CD14-positive monocyte (primary cell): ENCODE measurements around the gene CTNNBL1. TPM values are rescaled to one million over a fixed set of nuclear protein-coding genes. Genes with fewer than 3 reads are reported as not detected.
A peak's percentile ranks its signal among the peaks of the same experiment; 100 is the strongest.

Experiments used
- DNase-seq, 3 donors: peaks; one replicate each; pipeline ENCODE4 v3.0.0-alpha.2; 2011 to 2022
- H2AFZ ChIP-seq: 2 replicates; pipeline ENCODE4 v1.6.0; 2012; ENCODE audit warnings: mild to moderate bottlenecking, low read depth, low read length, inconsistent platforms; ENCODE audit not compliant: insufficient read depth, poor library complexity, severe bottlenecking
- H3K27ac ChIP-seq, 2 donors: 1 replicate in 1 of 2; 2 replicates in 1 of 2; pipeline ENCODE4 v1.5.1; 2012 to 2013; ENCODE audit warnings: low read length in 2 of 2, control low read depth in 1 of 2, inconsistent platforms in 1 of 2, low read depth in 1 of 2, mild to moderate bottlenecking in 1 of 2
- H3K27me3 ChIP-seq, 2 donors: one replicate each; pipeline versions ENCODE4 v1.6.0 to v1.6.1; 2011 to 2013; ENCODE audit warnings: low read length in 2 of 2; ENCODE audit not compliant: control insufficient read depth in 2 of 2, insufficient read depth in 2 of 2
- H3K36me3 ChIP-seq, 2 donors: replicated peaks in 1 of 2; 1 replicate in 1 of 2; 2 replicates in 1 of 2; pipeline versions ENCODE4 v1.5.1 to v1.6.1; 2012 to 2013; ENCODE audit warnings: low read length in 2 of 2, control low read depth in 1 of 2, inconsistent platforms in 1 of 2, mild to moderate bottlenecking in 1 of 2; ENCODE audit not compliant: insufficient read depth in 2 of 2, control insufficient read depth in 1 of 2
- H3K4me1 ChIP-seq, 2 donors: 1 replicate in 1 of 2; 2 replicates in 1 of 2; pipeline versions ENCODE4 v1.5.1 to v1.6.1; 2012 to 2013; ENCODE audit warnings: low read length in 2 of 2, control low read depth in 1 of 2, inconsistent platforms in 1 of 2, mild to moderate bottlenecking in 1 of 2, moderate library complexity in 1 of 2; ENCODE audit not compliant: insufficient read depth in 2 of 2, control insufficient read depth in 1 of 2
- H3K4me2 ChIP-seq: replicated peaks from 2 replicates; pipeline ENCODE3; 2012; ENCODE audit warnings: low read length, moderate library complexity, mild to moderate bottlenecking; ENCODE audit not compliant: poor library complexity, severe bottlenecking; ENCODE audit errors: extremely low read depth
- H3K4me3 ChIP-seq, 3 experiments: fragments of 200-600 bp in 1 of 3; sonication (generic) in 1 of 3; replicated peaks in 1 of 3; 1 replicate in 2 of 3; 2 replicates in 1 of 3; pipeline ENCODE4 v1.5.1; 2011 to 2013; ENCODE audit warnings: low read length in 3 of 3, mild to moderate bottlenecking in 3 of 3, control low read depth in 2 of 3, low read depth in 2 of 3, inconsistent platforms in 1 of 3, moderate library complexity in 1 of 3
- H3K79me2 ChIP-seq: 2 replicates; pipeline ENCODE4 v1.6.0; 2012; ENCODE audit warnings: mild to moderate bottlenecking, control low read depth, inconsistent platforms, low read length, moderate library complexity; ENCODE audit not compliant: insufficient read depth
- H3K9ac ChIP-seq: 2 replicates; pipeline ENCODE4 v1.6.0; 2017; ENCODE audit warnings: low read length, mild to moderate bottlenecking; ENCODE audit not compliant: insufficient read depth, poor library complexity, severe bottlenecking
- H3K9me3 ChIP-seq, 2 donors: replicated peaks in 1 of 2; 1 replicate in 1 of 2; 2 replicates in 1 of 2; pipeline versions ENCODE4 v1.5.1 to v1.6.1; 2012 to 2013; ENCODE audit warnings: low read length in 2 of 2, control low read depth in 1 of 2; ENCODE audit not compliant: control insufficient read depth in 1 of 2, insufficient read depth in 1 of 2
- H4K20me1 ChIP-seq: 2 replicates; pipeline ENCODE4 v1.6.0; 2012; ENCODE audit warnings: mild to moderate bottlenecking, low read length, control low read depth, moderate library complexity; ENCODE audit not compliant: insufficient read depth
- H3K27ac Mint-ChIP-seq, 7 donors: one replicate each; pipeline ENCODE4 v1.8.0; 2020; ENCODE audit warnings: mild to moderate bottlenecking in 7 of 7, mixed read lengths in 7 of 7, moderate library complexity in 6 of 7, inconsistent platforms in 2 of 7
- H3K27me3 Mint-ChIP-seq, 3 donors: one replicate each; pipeline ENCODE4 v1.8.0; 2021 to 2022; ENCODE audit warnings: low read depth in 3 of 3, mild to moderate bottlenecking in 3 of 3, mixed read lengths in 3 of 3, moderate library complexity in 3 of 3, inconsistent platforms in 1 of 3
- H3K36me3 Mint-ChIP-seq, 2 donors: one replicate each; pipeline ENCODE4 v1.8.0; 2020; ENCODE audit warnings: mixed read lengths in 2 of 2, inconsistent platforms in 1 of 2, mild to moderate bottlenecking in 1 of 2
- H3K4me1 Mint-ChIP-seq: one replicate; pipeline ENCODE4 v1.8.0; 2020; ENCODE audit warnings: mild to moderate bottlenecking, mixed read lengths
- H3K4me3 Mint-ChIP-seq, 2 donors: one replicate each; pipeline ENCODE4 v1.8.0; 2020; ENCODE audit warnings: mild to moderate bottlenecking in 2 of 2, mixed read lengths in 2 of 2, moderate library complexity in 1 of 2
- H3K9me3 Mint-ChIP-seq, 7 donors: one replicate each; pipeline ENCODE4 v1.8.0; 2020 to 2022; ENCODE audit warnings: mixed read lengths in 7 of 7, mild to moderate bottlenecking in 6 of 7, moderate library complexity in 6 of 7, inconsistent platforms in 2 of 7
- CTCF ChIP-seq: fragments of 200-600 bp; IDR thresholded peaks from one replicate; pipeline ENCODE4 v1.8.0; 2022; ENCODE audit warnings: antibody characterized with exemption, mild to moderate bottlenecking
- WGBS: methylation state at CpG from one replicate; pipeline ENCODE4 v1.1.5; 2013; ENCODE audit warnings: missing lambda C conversion rate; ENCODE audit not compliant: insufficient coverage; 5-methylcytosine and 5-hydroxymethylcytosine counted together
- intact Hi-C, 2 donors: fragments of 100-400 bp; cut with micrococcal nuclease; formaldehyde crosslinking; loops; one replicate each; pipeline versions ENCODE4 v1.15.0 to v1.15.1; 2023
- polyA plus RNA-seq, 3 donors: library from polyadenylated mRNA; depleted of rRNA in 1 of 3; unstranded in 2 of 3; stranded (reverse) in 1 of 3; fragments of 300-500 nt in 2 of 3; fragments of >200 nt in 1 of 3; fragmentation: Illumina TruSeq in 2 of 3; gene quantifications; 1 replicate in 2 of 3; 2 replicates in 1 of 3; pipeline ENCODE4 v1.2.3, GENCODE V29; 2012 to 2021

Gene CTNNBL1
- polyA plus RNA-seq, 3 donors: 35.5 to 83.2 (median 77.3) TPM

DNA sequence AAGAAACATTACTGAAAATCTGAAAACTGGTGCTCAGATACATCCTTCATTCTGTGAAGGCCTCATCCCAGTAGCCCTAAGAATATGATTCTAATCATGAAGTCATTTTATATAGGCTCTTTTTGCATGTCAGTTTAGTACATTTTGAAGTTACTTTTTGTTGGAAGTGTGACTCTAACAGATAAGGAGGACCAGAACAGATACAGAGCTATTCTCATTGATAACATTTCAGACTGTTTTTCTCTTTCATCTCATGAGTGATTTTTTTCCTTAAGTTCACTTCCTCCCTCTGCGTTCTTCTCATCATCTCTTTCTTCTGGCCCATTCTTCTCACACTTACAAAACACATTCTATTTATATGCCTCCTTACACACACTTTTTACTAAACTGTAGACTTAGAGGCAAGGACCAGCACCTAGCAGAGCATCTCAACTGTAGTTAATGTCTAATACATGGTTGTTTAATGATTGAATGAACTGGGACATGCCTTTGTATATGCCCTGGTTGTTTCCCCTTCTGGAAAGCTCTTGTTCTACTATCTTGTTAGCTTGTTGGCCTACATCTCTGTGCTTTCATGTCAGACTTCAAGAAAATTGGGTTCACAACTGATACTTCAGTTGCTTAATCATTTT, 8.7 kb downstream of the CTNNBL1 start:
- no peak for TF ChIP-seq CTCF
- Mint-ChIP-seq H3K4me3 (no peak overlapping the region), H3K27ac (no peak overlapping the region), H3K36me3 (peaks cover 15 to 32% of the 10 kb centered on the region in 2 donors), H3K4me1 (peaks cover 9% of the 10 kb centered on the region), H3K9me3 (peaks cover 0 to 4% (median 0%) of the 10 kb centered on the region in 7 donors), H3K27me3 (peaks cover 0 to 2% (median 2%) of the 10 kb centered on the region in 3 donors)
- no peak for DNase-seq
- Histone ChIP-seq H3K27ac (peak overlapping the region in 1 of 2 donors; percentile 39), H3K36me3 (peaks cover 0 to 5% of the 10 kb centered on the region in 2 donors), H3K9me3 (no peaks in the 10 kb centered on the region), H3K4me1 (peaks cover 4 to 5% of the 10 kb centered on the region in 2 donors), H2AFZ (no peak overlapping the region), H4K20me1 (peaks cover 82% of the 10 kb centered on the region), H3K4me3 (no peak overlapping the region), H3K27me3 (no peaks in the 10 kb centered on the region), H3K79me2 (peaks cover 94% of the 10 kb centered on the region), H3K9ac (no peak overlapping the region), H3K4me2 (no peak overlapping the region)
- intact Hi-C loops: no loop called here
- 100% methylated on average over 1 of the region's 1 CpG for WGBS

DNA sequence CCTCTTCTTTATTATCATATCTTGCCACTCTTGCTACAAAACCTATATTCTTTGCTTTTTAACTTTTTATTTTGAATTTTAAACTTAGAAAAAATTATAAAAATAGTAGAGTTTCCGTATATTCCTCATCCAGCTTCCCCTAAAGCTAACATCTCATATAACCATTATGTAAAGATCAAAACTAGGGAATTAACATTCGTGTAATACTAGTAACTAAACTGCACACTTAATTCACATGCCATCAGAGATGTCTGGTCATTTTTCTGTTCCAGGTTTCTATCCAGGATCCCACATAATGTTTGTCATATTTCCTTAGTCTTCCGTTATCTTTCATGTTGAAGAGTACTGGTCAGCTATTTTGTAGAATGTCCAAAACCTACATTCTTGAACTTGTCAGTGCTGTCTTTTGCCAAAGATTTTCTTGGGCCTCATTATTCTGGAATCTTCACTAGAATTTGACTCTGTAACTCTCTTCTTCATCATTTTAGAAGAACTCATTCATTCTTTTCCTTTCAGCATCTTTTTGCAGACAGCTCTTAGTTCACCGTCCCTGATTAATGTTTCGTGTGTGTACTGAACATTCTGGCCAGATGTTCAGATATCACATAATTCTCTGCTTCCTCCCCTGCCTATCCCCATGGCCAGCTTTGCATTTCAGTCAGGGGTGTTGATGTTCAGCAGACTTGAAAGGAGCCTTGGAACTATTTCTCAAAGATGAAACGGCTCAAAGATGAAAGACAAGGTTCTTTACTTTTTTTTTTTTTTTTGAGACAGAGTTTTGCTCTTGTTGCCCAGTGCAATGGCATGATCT, 9.4 kb downstream of the CTNNBL1 start:
- no peaks in the 10 kb centered on the region for H3K27me3 ChIP-seq
- H3K9ac ChIP-seq: no peak overlapping the region
- no peak overlapping the region for H2AFZ ChIP-seq
- no peak for DNase-seq
- H3K4me1 ChIP-seq: no peaks in the 10 kb centered on the region
- Mint-ChIP-seq H3K36me3 (peaks cover 16 to 28% of the 10 kb centered on the region in 2 donors), H3K9me3 (peaks cover 0 to 4% (median 0%) of the 10 kb centered on the region in 7 donors), H3K4me3 (no peak overlapping the region), H3K27me3 (peaks cover 0 to 2% (median 1%) of the 10 kb centered on the region in 3 donors), H3K4me1 (peaks cover 4% of the 10 kb centered on the region), H3K27ac (no peak overlapping the region)
- H3K4me3 ChIP-seq: no peak overlapping the region
- 100% methylated on average over 3 of the region's 6 CpGs for WGBS
- peaks cover 0 to 4% of the 10 kb centered on the region in 2 donors for H3K36me3 ChIP-seq
- TF ChIP-seq CTCF: no peak
- H3K4me2 ChIP-seq: no peak overlapping the region
- no peak overlapping the region for H3K27ac ChIP-seq
- intact Hi-C loops: no loop called here
- H3K79me2 ChIP-seq: peaks cover 94% of the 10 kb centered on the region
- H4K20me1 ChIP-seq: peaks cover 86% of the 10 kb centered on the region
- H3K9me3 ChIP-seq: no peaks in the 10 kb centered on the region
